ENCODE measurements around the gene DDX10.
A peak's percentile ranks its signal among the peaks of the same experiment; 100 is the strongest.

The DDX10 gene

GRCh38 chr11:108838102-108838791, 173.4 kb downstream of the DDX10 start:
- Mint-ChIP-seq H3K4me1 (peaks cover 7% of the 10 kb centered on the region), H3K27ac (no peak overlapping the region)
- ATAC-seq = no peak

GRCh38 chr11:108838792-108839105, 173.9 kb downstream of the DDX10 start:
- H3K4me3 Mint-ChIP-seq = no peak overlapping the region
- H3K9me3 Mint-ChIP-seq = no peaks in the 10 kb centered on the region
- H3K27ac Mint-ChIP-seq = no peak overlapping the region
- no peaks in the 10 kb centered on the region for H3K27me3 Mint-ChIP-seq
- ATAC-seq = no peak
- H3K36me3 Mint-ChIP-seq = peaks cover 40% of the 10 kb centered on the region
- peaks cover 2% of the 10 kb centered on the region for H3K4me1 Mint-ChIP-seq

More at GRCh38 chr11:108838102-108838791, 173.4 kb downstream of the DDX10 start:
- Mint-ChIP-seq H3K27me3 (no peaks in the 10 kb centered on the region), H3K36me3 (peaks cover 44% of the 10 kb centered on the region), H3K4me3 (no peak overlapping the region), H3K9me3 (no peaks in the 10 kb centered on the region)

- H3K9me3 Mint-ChIP-seq = no peaks in the 10 kb centered on the region
- no peak for ATAC-seq
- H3K4me1 Mint-ChIP-seq = no peaks in the 10 kb centered on the region
- H3K4me3 Mint-ChIP-seq = no peak overlapping the region
- no peaks in the 10 kb centered on the region for H3K27me3 Mint-ChIP-seq
- no peak overlapping the region for H3K27ac Mint-ChIP-seq
- H3K36me3 Mint-ChIP-seq = peaks cover 29% of the 10 kb centered on the region
Observed at GRCh38 chr11:108846009-108846408, 181.1 kb downstream of the DDX10 start.

DNA sequence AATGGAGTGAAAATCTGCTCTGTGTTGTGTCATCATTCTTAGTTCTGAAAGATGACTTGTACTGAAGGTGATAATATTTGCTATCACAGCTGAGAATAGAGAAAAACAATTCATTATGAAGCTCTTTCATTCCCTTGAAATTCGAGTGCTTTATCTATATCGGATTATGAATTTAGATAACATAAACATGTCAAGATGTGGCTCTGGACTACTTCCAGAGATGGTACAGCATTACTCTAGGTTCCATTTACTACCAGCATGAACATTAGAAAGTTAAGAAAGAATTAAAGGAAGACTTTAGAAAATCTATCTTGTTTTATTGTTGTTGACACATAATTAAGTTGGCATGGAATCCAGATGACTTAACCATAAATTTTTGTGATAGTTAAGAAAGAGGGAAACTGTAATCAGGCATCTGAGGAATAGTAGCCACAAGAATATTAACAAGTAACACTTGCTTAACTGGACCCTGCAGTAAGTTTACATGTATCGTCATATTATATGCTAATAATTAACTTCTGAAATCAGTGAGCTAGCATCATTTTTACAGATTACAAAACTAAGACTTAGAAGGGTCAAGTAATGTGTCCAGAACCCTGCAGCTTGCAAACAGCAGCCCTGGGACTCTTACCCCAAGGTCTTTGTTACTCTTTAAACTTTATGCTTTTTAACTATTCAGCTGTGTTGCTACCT, 182.6 kb downstream of the DDX10 start:
- no peak for ATAC-seq
- Mint-ChIP-seq H3K27me3 (no peaks in the 10 kb centered on the region), H3K4me1 (no peaks in the 10 kb centered on the region), H3K36me3 (peaks cover 24% of the 10 kb centered on the region), H3K27ac (no peak overlapping the region), H3K4me3 (no peak overlapping the region), H3K9me3 (no peaks in the 10 kb centered on the region)

DNA sequence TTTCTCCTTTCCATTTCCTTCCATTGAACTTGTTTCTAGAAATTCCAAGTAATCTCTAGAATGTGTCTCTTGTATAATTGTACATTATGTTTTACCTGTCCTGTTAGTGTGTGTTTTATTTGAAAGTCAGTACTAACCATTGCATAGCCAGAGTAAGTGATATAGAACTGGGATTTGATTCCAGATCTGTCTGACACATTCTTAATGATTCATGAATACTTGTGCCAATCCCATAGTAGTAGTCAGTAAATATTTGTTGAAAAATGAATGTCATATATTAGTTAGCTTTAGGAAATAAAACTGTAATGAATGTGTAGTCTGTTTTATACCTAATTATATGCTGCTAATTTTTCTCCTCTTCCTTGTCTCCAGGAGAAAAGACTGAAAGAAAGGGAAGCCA, 186.9 kb downstream of the DDX10 start:
- no peak overlapping the region for H3K27ac Mint-ChIP-seq
- no peak overlapping the region for H3K4me3 Mint-ChIP-seq

GRCh38 chr11:108852701-108853100, 187.8 kb downstream of the DDX10 start:
- Mint-ChIP-seq H3K27me3 (no peaks in the 10 kb centered on the region), H3K4me3 (no peak overlapping the region), H3K27ac (peak overlapping the region; percentile 27), H3K9me3 (no peaks in the 10 kb centered on the region), H3K4me1 (peaks cover 24% of the 10 kb centered on the region), H3K36me3 (peaks cover 10% of the 10 kb centered on the region)
- no peak for ATAC-seq

More for the DNA sequence above, 186.9 kb downstream of the DDX10 start:
- H3K36me3 Mint-ChIP-seq = peaks cover 10% of the 10 kb centered on the region
- H3K4me1 Mint-ChIP-seq = peaks cover 24% of the 10 kb centered on the region
- H3K9me3 Mint-ChIP-seq = no peaks in the 10 kb centered on the region
- ATAC-seq = no peak
- no peaks in the 10 kb centered on the region for H3K27me3 Mint-ChIP-seq

DNA sequence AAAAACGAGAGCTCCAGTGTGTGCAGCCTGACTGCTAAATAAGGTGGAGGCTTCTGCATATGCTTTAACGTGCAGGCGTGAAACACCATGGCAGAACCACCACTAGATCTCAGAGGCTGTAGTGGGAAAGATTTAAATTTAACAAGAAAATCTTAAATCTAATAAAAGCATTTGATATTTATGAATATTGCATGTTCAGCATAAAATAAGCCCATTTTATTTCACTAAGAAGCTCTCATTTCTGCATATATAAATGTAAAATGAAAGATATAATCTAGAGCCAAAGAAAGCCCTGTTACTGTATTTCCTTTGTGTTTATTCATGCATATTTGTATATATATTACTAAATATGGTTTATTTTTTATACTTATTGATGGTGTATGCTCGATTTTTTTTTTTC, 188.3 kb downstream of the DDX10 start:
- no peak for ATAC-seq
- peak overlapping the region; percentile 95 for H3K27ac Mint-ChIP-seq

GRCh38 chr11:108853864-108854263, 189.0 kb downstream of the DDX10 start:
- peak overlapping the region; percentile 78 for H3K4me3 Mint-ChIP-seq
- H3K9me3 Mint-ChIP-seq = no peaks in the 10 kb centered on the region
- ATAC-seq = no peak
- H3K36me3 Mint-ChIP-seq = peaks cover 20% of the 10 kb centered on the region
- no peaks in the 10 kb centered on the region for H3K27me3 Mint-ChIP-seq
- H3K4me1 Mint-ChIP-seq = peaks cover 24% of the 10 kb centered on the region
- peak overlapping the region; percentile 95 for H3K27ac Mint-ChIP-seq

More for the DNA sequence above, 188.3 kb downstream of the DDX10 start:
- H3K4me3 Mint-ChIP-seq = no peak overlapping the region
- no peaks in the 10 kb centered on the region for H3K27me3 Mint-ChIP-seq
- no peaks in the 10 kb centered on the region for H3K9me3 Mint-ChIP-seq
- peaks cover 24% of the 10 kb centered on the region for H3K4me1 Mint-ChIP-seq
- peaks cover 14% of the 10 kb centered on the region for H3K36me3 Mint-ChIP-seq

- Mint-ChIP-seq H3K4me3 (peak overlapping the region; percentile 78), H3K27me3 (no peaks in the 10 kb centered on the region), H3K36me3 (peaks cover 22% of the 10 kb centered on the region), H3K4me1 (peaks cover 24% of the 10 kb centered on the region), H3K27ac (peak overlapping the region; percentile 95), H3K9me3 (no peaks in the 10 kb centered on the region)
- peak; percentile 58 for ATAC-seq
Observed at GRCh38 chr11:108854346-108854745, 189.5 kb downstream of the DDX10 start.

DNA sequence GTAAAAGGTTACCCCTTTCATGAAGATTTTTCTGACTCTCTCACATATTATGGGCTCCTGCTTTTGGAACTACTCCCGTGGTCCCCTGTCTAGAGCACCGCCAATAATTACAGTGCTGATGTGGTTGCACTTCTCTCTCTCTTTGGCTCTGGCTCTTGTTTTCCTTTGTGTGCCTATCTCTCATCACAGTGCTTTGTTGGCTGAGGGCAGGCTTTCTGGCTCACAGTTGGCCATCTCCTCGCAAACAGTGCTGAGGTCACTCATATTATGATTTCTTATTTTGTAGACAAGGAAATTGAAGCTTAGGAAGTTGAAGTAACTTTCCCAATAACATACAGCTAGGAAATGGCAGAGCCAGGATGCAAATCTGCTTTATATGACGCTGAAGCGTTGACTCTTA, 192.5 kb downstream of the DDX10 start:
- Mint-ChIP-seq H3K4me1 (peaks cover 24% of the 10 kb centered on the region), H3K9me3 (no peaks in the 10 kb centered on the region), H3K36me3 (peaks cover 42% of the 10 kb centered on the region), H3K27ac (no peak overlapping the region), H3K27me3 (no peaks in the 10 kb centered on the region), H3K4me3 (no peak overlapping the region)
- ATAC-seq = no peak

DNA sequence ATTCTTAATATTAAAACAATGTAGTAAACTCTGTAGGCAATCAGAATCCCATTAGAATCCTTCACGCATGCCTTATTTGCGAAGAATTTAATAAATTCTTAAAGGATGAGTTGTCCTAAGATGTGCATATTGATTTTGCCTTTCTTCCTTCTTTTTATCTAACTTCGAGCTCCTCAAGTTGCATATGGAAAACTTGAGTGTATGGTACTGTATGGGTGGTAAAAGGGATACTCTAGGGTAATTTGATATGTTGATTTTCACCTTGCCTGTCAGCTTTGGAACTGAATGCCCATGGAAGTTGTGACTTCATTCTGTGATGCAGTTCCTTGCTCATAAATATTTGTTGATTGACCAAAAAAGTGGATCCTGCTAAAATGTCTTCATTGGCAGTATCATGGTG, 193.8 kb downstream of the DDX10 start:
- Mint-ChIP-seq H3K9me3 (no peaks in the 10 kb centered on the region), H3K4me1 (peaks cover 20% of the 10 kb centered on the region), H3K27me3 (no peaks in the 10 kb centered on the region), H3K36me3 (peaks cover 39% of the 10 kb centered on the region), H3K27ac (no peak overlapping the region), H3K4me3 (no peak overlapping the region)
- no peak for ATAC-seq

GRCh38 chr11:108859510-108859909, 194.6 kb downstream of the DDX10 start:
- Mint-ChIP-seq H3K4me3 (no peak overlapping the region), H3K27ac (no peak overlapping the region), H3K36me3 (peaks cover 36% of the 10 kb centered on the region), H3K27me3 (no peaks in the 10 kb centered on the region), H3K4me1 (peaks cover 11% of the 10 kb centered on the region), H3K9me3 (no peaks in the 10 kb centered on the region)
- ATAC-seq = no peak

DNA sequence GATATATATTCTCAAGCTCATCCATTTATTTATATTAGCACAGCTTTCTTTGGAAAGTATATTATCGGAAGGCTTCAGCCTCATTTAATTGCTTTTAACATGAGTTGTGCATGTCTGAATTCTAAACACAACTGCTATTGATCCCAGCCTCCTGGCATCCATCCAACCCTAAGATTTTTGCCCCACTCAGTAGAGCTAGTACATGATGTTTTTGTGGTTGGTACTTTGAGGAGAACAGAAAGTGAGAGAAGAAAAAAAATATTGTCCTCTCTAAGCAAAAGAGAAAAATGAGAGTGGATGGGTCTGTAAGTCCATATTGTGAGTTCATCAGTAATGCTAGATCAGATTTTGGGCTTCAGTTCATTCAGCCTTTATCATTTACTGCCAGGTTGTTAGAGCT, 198.7 kb downstream of the DDX10 start:
- Mint-ChIP-seq H3K4me3 (no peak overlapping the region), H3K9me3 (no peaks in the 10 kb centered on the region), H3K36me3 (peaks cover 25% of the 10 kb centered on the region), H3K27ac (no peak overlapping the region), H3K4me1 (no peaks in the 10 kb centered on the region), H3K27me3 (no peaks in the 10 kb centered on the region)
- no peak for ATAC-seq

- H3K4me3 Mint-ChIP-seq = no peak overlapping the region
- no peaks in the 10 kb centered on the region for H3K27me3 Mint-ChIP-seq
- peaks cover 16% of the 10 kb centered on the region for H3K36me3 Mint-ChIP-seq
- H3K4me1 Mint-ChIP-seq = no peaks in the 10 kb centered on the region
- H3K9me3 Mint-ChIP-seq = no peaks in the 10 kb centered on the region
- no peak for ATAC-seq
- H3K27ac Mint-ChIP-seq = no peak overlapping the region
Observed at GRCh38 chr11:108865406-108865805, 200.5 kb downstream of the DDX10 start.

GRCh38 chr11:108866781-108867180, 201.9 kb downstream of the DDX10 start:
- H3K27me3 Mint-ChIP-seq = no peaks in the 10 kb centered on the region
- H3K4me1 Mint-ChIP-seq = no peaks in the 10 kb centered on the region
- H3K4me3 Mint-ChIP-seq = no peak overlapping the region

DNA sequence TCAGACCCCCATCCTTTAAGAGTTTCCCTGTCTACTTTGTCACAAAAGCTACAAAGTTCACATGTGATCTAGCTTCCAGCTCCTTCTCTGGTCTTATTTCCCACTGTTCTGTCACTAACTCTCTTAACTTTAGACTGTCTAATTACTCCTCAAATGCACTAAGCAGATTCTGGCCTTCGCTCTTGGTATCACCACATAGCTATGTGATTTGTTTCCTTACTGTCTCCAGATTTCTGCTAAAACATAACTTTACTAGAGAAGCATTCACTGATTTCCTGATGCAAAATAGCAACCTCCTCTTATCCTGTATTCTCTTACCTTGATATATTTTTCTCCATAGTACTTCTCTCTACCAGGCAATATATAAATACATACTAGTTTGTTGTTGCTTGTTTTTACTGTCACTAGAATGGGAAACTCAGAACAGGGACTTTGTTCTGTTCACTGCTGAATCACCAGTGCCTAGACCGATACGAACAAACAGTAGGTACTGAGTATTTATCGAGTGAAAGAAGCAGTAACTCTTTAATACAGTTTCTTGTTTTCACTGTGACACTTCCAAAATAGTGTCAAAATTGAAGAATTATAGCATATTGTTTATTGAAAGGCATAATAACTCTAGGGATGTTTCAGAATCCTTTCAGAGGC, 205.6 kb downstream of the DDX10 start:
- H3K36me3 Mint-ChIP-seq = no peaks in the 10 kb centered on the region
- H3K27me3 Mint-ChIP-seq = no peaks in the 10 kb centered on the region
- no peak overlapping the region for H3K27ac Mint-ChIP-seq
- H3K4me3 Mint-ChIP-seq = no peak overlapping the region
- no peak for ATAC-seq
- peaks cover 5% of the 10 kb centered on the region for H3K4me1 Mint-ChIP-seq
- no peaks in the 10 kb centered on the region for H3K9me3 Mint-ChIP-seq

More at GRCh38 chr11:108866781-108867180, 201.9 kb downstream of the DDX10 start:
- no peak overlapping the region for H3K27ac Mint-ChIP-seq
- no peaks in the 10 kb centered on the region for H3K9me3 Mint-ChIP-seq
- H3K36me3 Mint-ChIP-seq = peaks cover 4% of the 10 kb centered on the region
- no peak for ATAC-seq

All from stimulated activated memory B cell treated with anti-CD40 and anti-IgM and Interleukin-4, amounts not matched to agents 10 μg/mL and 1 μg/mL and 100 μg/mL, for 72 hours (primary cell).